LNCAP (cell line): Measurements from ENCODE around the gene LMF2.

Experiments
- TF ChIP-seq, protein P1 (sequence below): fragments of 450-650 bp; IDR thresholded peaks from 2 replicates; pipeline ENCODE4 v1.5.1; 2017; ENCODE audit warnings: mild to moderate bottlenecking

Gene LMF2

DNA sequence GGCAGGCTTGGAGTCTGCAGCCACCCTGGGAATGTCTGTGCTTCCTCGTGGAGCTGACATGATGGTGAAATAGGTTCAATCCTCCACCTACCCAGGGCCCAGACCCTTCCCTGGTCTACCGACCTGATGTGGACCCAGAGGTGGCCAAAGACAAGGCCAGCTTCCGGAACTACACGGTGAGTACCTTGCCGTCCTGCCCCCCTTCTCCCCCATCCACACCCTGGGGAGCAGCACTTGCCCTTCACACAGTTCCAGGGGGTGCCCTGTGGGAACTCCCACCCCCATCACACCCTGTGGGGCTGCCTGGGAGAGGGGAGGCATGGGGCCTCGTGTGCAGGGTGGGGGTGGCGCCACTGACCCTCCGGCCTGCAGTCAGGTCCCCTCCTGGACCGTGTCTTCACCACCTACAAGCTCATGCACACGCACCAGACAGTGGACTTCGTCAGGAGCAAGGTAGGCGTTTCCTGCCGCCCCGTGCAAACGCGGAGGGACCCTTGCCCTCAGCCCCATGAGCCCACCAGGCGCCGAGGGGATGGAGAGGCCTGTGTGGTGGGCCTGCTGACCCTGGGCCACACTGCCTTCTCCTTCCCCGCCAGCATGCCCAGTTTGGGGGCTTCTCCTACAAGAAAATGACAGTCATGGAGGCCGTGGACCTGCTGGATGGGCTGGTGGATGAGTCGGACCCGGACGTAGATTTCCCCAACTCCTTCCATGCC, 20.1 kb downstream of the LMF2 start:
- TF ChIP-seq, protein P1, sequence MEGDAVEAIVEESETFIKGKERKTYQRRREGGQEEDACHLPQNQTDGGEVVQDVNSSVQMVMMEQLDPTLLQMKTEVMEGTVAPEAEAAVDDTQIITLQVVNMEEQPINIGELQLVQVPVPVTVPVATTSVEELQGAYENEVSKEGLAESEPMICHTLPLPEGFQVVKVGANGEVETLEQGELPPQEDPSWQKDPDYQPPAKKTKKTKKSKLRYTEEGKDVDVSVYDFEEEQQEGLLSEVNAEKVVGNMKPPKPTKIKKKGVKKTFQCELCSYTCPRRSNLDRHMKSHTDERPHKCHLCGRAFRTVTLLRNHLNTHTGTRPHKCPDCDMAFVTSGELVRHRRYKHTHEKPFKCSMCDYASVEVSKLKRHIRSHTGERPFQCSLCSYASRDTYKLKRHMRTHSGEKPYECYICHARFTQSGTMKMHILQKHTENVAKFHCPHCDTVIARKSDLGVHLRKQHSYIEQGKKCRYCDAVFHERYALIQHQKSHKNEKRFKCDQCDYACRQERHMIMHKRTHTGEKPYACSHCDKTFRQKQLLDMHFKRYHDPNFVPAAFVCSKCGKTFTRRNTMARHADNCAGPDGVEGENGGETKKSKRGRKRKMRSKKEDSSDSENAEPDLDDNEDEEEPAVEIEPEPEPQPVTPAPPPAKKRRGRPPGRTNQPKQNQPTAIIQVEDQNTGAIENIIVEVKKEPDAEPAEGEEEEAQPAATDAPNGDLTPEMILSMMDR, result no peak

DNA sequence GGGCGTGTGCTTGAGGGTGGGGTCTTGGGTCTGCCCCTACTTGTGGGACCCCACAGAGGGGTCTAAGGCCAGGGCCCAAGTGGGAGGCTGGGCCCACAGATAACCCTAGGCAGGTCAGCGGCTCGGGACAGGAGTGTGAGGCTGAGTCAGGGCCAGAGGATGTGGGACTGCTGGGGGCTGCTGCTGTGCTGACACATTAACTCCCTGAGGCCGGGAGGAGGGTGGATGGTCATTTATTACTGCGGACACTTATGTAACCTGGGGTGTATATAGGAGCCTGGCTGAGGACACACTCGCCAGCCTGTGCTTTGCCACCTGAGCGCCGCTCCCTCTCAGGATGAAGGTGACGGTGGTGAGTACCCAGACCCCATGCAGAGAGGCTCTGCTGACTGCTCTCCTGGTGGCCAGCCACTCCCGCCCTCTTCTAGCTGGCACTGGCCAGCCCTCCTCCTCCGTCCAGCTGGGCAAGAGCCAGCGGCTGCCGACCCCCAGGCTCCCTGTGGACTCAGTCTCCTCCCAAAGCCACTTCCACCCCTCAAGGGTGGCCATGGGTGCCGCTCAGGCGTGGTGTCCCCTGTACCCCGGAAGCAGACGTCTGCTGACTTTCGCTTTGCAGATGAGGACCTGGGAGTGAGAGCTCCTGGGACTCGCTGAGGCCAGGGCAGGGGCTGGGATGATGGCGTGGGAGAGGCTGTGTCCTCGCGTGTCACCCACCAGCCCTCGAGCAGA, 20.8 kb downstream of the LMF2 start, which contains the start of gene MIOX:
Gene MIOX (plus strand): TSS at position 299 of the 729 bp plus-strand sequence. CDS start 39 bp downstream, at position 338.
- TF ChIP-seq, protein P1, result no peak

DNA sequence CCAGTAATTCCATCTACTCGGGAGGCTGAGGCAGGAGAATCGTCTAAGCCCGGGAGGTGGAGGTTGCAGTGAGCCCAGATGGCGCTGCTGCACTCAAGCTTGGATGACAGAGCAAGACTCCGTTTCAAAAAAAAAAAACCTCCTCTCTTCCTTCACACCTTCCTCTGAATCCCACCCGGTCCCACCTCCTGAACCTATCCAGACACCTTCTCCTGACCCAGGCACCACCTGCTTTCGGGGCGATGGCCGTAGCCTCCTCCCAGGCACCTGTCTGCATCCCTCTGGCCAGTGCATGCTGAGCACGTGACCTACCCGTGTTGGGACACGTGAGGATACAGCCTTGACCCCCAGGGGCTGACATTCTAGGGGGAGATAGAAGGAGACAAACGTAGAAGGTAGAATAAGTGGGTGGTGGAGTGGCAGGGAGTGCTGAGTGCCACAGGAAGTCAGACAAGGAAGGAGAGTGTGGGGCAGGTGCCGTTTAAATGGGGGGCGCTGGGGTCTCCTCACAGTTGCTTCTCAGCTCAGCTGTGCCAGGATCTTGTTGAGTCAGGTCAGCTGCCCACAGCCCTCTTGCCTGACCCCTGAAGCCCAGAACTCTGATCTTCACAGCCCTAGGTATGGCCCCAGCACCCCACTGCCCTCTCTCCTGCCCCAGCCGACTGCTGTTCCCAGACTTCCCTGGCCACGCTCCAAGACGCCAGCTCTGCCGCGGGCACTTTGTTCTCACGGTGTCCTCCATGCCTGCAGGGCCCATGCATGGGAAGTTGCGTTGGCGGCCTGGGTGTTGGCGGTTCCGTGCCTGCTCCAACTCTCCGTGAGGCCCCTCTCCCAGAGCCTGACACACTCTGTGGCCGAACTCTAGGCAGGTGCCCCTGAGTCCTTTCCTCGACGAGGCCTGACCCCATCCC, 22.0 kb downstream of the LMF2 start:
- TF ChIP-seq, protein P1, result no peak

DNA sequence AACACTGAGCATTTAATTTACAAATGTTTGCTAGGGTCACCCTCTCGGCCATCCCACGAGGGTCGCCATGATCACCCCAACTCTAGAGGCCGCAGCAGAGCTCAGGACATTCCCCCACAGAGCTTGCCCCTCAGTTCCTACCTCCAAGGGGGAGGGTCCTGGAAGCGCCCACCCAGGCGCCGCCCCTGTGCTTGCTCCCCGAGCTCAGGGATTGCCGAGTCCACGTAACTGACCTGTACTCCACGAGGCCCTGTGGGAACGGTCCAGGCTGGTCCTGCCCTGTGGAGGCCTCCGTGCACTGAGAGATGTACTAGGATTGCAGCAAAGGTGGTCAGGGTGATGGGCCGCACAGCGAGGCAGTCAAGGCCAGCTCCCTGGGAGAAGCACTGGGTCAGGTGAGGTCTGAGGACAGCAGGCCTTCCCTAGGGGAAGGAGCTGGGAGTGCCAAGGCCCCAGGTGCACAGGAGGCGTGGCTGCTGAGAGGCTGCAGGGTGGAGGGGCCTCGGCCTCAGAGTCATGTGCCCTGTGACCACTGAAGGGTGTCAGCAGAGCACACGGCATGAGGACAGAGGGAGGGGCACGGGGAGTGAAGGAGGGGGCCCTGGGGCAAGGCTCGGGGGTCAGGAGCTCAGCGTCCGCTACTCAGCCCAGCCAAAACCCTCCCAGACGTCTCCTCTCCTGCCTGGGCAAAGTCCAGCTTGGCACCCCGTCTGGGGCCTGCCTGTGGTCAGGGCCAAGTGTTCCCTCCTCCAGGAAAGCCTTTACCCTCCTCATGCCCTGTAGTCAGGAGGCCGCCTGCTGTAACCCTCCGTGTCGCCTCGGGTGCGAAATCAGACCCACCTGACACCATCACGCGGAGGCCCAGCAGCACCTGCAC, 23.3 kb downstream of the LMF2 start:
- TF ChIP-seq, protein P1, result no peak

DNA sequence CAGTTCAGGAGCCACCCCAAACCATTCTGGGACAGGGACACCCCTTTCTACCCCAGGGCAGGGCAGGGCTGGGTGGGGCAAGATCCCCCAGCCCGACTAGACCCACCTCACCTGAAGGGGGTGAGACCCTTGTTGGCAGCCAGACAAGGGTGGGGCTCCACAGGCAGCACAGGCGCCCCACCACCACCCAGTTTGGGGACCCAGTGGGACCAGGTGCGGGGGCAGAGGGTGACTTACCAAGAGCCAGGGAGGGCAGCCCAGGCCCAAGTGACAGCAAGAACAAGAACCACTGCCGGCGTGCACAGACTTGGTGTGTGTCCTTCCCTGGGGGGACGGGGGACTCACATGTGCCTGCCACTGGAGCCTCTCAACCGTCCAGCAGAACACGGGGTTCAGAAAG, 23.9 kb downstream of the LMF2 start:
- TF ChIP-seq, protein P1, result no peak

DNA sequence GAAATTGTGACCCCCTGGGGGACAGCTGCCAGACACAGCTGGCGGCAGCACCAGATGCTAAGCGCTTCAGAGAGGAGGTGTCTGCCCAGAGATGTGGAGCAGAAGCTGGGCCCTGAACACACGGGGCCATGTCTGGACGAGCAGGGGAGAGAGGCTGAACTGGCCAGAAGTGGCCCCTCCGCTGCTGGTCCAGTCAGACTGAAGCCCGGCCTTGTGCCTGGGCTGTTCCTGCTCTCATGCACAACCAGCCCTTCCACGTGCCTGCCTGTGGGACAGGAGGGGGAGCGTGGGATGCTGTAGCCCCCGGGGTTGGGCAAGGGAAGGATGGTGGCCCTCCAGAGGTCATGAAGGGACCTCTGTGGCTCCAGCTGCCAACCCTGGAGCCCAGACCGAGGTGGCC, 24.4 kb downstream of the LMF2 start:
- TF ChIP-seq, protein P1, result no peak
